GM18861 (cell line): ENCODE data around the gene CDCP2.

ENCODE experiments used
- ATAC-seq: cut with Tn5 transposase; IDR thresholded peaks from one replicate; pipeline ENCODE4 v1.9.1; 2021; ENCODE audit not compliant: unreplicated experiment

CDCP2 gene

GRCh38 chr1:54152696-54153095 lies at the start of gene CDCP2:
Gene CDCP2, minus strand, starts transcription at chr1:54153000. Its CDS starts 78 bp downstream, at chr1:54152922.
- no peak for ATAC-seq

GRCh38 chr1:54200519-54200997 lies 47.8 kb upstream of the CDCP2 start:
- ATAC-seq = no peak

- ATAC-seq = peak; percentile 90
These were observed 47.1 kb upstream of the CDCP2 start, which contains the start of the genes CYB5RL and MRPL37 for GRCh38 chr1:54199765-54200518. Gene CYB5RL, minus strand, starts transcription at chr1:54200030. Its CDS starts 4,414 bp downstream, at chr1:54195616. Gene MRPL37, plus strand, starts transcription at chr1:54200167. Its CDS starts 77 bp downstream, at chr1:54200244.

- no peak for ATAC-seq
These were observed 46.5 kb upstream of the CDCP2 start for GRCh38 chr1:54199151-54199764.

GRCh38 chr1:54193453-54193852 lies 40.7 kb upstream of the CDCP2 start:
- ATAC-seq = no peak

GRCh38 chr1:54191525-54191924 lies 38.7 kb upstream of the CDCP2 start:
- ATAC-seq = no peak

DNA sequence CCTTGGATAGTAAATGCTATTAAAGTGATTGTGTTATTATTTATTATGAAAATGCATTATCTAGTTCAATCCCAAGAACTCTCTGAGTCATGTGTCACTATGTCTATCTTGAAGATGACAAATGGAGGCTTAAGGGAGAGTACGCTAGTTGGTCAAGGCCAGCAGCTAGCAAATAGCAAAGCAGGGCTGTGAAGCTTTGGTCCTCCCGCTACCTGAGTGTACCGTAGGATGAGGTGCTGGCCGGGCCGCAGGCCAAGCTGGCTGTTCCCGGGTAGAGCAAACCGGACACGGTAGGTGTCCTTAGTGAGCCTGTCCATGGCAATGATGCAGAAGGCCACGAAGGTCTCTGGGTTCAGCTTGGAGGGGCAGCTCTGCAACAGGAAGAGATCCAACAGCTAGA lies 37.7 kb upstream of the CDCP2 start:
- ATAC-seq = no peak

DNA sequence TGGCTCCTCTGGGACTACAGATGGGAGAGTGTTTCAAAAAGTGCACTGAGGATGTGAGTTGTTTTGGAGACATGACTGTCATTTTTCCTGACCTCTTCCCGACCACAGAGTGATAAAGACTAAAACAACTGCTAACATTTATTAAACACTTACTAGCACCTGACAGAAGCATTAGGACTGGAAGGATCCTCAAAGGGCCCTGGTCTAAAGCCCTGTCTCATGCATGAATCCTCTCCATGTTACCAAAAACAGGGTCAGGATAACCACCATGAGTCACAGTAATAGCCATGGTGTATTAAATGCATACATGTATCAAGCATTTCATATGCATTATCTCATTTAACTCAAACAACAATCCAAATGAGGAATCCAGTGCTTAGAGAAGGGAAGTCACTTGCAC lies 35.5 kb upstream of the CDCP2 start:
- no peak for ATAC-seq

DNA sequence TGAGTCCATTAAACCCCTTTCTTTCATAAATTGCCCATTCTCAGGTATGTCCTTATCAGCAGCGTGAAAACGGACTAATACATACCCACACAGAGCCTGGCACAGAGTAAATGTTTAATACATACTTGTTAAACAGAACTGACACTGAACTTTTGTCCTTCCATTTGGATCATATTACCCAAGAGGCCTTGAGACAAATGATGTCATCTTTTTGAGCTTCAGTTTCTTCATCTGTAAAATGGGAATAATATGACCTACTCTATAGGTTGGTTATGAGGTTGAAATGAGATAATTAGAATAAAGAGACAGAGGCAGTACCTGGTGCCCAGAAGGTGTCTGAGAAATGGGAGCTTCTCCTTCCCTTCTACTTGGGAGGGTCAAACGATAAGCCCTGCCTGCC lies 33.3 kb upstream of the CDCP2 start:
- no peak for ATAC-seq

- ATAC-seq = no peak
These were observed 28.0 kb upstream of the CDCP2 start for GRCh38 chr1:54180701-54181360.

DNA sequence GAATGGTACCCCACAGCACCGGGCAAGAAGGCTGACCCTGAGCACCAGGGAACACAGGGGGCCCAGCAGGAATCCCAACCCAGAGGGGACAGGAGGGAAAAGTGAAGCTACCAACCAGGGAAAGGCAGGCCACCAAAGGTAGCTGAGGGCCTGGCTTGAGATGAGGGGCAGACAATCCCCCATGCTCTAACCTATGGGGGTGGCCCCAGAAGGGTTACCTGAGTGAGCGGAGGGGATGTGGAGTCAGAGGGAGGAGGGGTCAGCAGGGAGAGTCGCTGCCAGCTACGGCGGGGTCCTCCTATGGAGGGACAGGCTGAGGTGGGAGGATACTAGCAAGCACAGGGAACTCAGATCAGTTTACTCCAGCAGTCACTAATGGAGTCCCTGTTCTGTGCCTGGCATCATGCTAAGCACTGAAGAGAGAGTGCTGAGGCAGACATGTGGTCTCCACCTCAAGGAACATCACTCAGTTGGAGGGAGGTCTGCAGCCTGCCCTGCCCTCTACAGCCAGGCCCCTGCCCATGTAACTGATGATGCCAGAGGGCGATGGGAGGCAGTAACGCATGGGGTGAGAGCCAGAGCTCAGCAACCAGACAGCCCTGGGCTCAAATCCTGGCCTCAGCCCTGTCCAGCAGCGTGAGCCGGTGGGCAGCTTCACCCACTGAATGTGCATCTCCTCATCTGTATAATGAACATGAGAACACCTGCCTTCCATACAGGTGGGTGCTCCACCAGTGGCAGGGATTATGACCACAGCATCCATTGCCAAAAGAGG lies 25.7 kb upstream of the CDCP2 start:
- ATAC-seq = no peak

DNA sequence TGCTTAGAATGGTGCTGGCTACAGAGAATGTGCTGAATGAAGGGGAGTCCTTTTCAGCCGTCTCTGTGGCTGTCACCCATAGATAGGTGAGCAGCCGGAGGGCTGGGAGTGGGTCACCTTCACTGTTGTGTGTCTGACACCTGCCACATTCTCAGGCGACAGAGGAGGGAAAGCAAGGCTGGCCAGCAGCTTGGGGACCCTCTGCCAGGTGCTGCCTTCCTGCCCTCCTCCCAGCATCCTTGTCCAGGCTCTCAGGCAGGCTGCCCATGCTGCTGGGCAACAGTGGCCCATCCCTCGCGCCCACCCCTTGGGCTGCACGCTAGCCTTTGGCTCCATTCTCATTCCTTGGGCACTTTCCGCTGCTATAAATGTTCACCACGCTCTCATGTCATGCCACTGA lies 24.9 kb upstream of the CDCP2 start:
- ATAC-seq = no peak

DNA sequence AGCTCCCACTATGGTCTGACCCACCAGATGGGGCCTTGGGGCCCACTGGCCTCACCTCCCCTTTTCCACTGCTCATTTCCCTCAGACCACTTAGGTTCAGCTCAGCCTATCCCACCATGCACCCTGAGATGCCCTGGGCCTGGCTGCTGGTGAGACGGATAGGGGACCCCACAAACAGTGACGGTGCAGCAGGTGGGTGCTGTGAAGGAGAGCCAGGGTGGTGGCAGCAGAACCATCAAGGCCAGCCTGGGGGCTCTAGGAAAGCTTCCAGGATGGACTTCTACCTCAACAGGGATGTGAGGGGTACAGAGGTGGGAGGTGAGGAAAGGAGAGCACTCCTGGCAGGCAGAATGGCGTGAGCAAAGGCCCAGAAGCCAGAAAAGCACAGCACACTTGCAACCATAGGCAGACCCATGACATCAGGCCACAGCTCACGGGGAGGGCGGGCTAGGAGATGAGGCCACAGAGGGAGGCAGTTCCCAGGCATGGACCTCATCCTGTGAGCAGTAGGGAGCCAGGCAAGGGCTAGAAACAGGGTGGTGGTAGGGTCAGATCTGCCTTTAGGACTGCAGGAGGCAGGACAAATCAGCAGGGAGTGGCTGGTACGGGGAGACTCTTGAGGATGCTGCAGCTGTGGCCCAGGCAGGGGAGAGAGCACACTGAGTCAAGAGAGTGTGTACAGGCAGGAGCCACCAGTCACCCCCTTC lies 24.0 kb upstream of the CDCP2 start:
- ATAC-seq = no peak

GRCh38 chr1:54174106-54174505 lies 21.3 kb upstream of the CDCP2 start:
- ATAC-seq = no peak

DNA sequence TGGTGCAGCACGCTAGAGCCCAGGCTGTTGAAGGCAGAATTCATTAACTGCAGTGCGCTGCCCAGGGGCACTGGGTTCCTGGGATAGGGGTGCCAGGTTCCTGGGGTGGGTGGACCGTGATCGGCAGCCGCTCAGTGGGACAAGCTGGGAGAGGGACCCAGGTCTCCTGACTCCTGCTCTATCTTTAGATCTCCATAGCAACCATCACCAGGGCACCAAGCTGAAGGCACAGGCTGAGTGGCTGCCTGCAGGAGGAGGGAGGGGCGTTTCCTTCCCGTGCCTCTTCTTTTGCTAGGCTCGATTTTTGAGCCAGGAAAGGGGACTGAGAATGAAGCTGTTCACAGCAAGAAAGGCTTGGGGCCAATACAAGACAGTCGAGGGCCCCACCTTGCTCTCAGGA lies 20.9 kb upstream of the CDCP2 start:
- ATAC-seq = no peak

GRCh38 chr1:54172614-54173599 lies 20.1 kb upstream of the CDCP2 start:
- no peak for ATAC-seq

- no peak for ATAC-seq
These were observed 18.8 kb upstream of the CDCP2 start for GRCh38 chr1:54171606-54172005.

- ATAC-seq = no peak
These were observed 18.2 kb upstream of the CDCP2 start for GRCh38 chr1:54171016-54171415.

GRCh38 chr1:54169068-54169467 lies 16.3 kb upstream of the CDCP2 start:
- no peak for ATAC-seq
